ENCODE measurements around the gene ATG10. TPM values are rescaled to one million over a fixed set of nuclear protein-coding genes. Genes with fewer than 3 reads are reported as not detected.

The ATG10 gene
- total RNA-seq, 1 donor from 2014 or later: 6.1 TPM

DNA sequence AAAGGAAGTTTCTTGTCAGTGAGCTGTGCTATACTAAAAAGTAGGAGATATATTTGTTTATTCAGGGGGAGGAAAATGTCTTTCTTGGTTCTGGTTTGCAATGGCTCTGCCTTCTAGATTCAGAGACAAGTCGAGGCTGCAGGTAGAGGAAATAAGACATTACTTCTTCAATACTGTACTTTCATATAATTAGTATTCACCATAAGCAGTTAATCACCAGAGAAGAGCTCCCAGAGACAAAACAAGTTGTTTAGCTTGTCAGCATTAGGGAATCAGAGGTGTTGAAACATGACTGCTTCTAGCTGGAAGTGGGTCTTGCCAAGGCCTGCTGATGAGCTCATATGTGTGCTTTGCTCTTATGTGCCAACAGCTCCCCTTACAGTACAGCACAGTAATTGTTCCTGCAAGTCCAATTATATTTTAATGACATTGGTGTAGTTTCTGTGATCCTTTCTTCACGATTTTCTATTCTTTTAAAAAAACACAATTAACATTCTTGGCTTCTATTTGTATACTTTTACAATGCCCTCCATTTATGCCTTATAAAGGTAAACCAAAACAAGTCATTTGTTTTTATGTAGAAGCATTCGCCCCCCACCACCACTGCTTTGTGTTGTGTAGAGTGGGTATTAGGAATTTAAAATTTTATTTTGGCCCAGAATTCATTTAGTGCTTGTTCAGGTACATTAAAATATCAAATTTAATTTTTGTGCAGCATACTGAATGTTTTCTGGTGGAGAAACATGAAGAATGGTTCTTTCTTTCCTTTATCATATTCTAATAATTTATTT, 194.1 kb downstream of the ATG10 start:
- H3K4me1 Mint-ChIP-seq (ENCODE audit: low read depth): no peaks in the 10 kb centered on the region
- no peak overlapping the region for H3K4me3 Mint-ChIP-seq
- no peak for DNase-seq (ENCODE audit: low spot score)
- H3K36me3 Mint-ChIP-seq (ENCODE audit: low read depth): no peaks in the 10 kb centered on the region
- H3K27ac Mint-ChIP-seq: no peak overlapping the region
- intact Hi-C loops (cut with micrococcal nuclease): loop anchor here (1.0 to 10.0 kb wide), 6 partner anchors 194 to 861 kb away; partner anchors contain the start of genes ATG10 and ZCCHC9
- H3K9me3 Mint-ChIP-seq: no peaks in the 10 kb centered on the region
- H3K27me3 Mint-ChIP-seq (ENCODE audit: insufficient read depth): no peaks in the 10 kb centered on the region

DNA sequence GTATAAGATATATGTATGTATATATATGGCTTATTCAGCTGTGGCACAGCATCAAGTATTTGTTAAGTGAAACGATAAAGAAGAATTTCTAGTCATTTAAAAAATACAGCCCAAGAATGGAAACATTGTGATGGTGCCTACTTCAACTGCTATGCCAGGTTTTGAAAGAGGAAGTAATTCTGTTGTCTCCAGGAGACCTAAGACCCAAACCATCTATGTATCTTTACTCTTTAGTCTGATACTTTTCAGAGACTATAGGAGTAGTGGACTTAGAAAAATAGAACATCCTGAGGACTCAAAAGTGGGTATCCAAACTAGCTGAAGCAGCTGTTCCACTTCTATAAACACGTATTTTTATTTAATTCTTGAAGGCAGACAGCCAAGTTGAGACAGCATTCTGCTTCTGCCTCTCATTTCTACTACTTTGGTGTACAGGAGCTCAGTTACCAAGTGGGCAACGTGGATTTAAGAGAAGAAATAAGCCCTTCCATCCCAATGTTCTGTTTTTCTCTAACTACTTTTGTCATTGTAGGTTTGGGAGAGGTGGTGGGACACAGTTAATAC, 195.6 kb downstream of the ATG10 start:
- no peak overlapping the region for H3K4me3 Mint-ChIP-seq

DNA sequence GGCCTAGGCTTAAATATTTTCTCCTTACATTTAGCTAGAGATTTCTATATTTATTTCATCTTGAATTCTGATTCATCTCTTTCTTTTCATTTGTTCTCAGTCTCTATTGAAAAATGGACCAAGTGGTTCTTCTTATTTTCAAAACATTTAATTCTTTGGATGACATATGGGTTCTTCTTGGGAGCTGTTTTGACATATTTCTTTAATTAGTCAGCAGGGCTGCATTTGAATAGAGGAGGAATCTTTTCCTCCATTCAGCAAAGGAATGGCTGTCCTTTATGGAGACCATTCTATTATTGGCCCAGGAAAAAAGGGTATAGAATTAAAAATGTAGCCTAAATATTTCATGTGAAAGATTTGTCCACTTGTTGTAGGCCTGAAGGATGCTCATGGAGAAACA, 196.5 kb downstream of the ATG10 start:
- H3K36me3 Mint-ChIP-seq (ENCODE audit: low read depth): no peaks in the 10 kb centered on the region
- intact Hi-C loops (cut with micrococcal nuclease): loop anchor here (5.0 to 10.0 kb wide), 3 partner anchors 196 to 863 kb away; partner anchors contain the start of genes ATG10 and ZCCHC9
- H3K27me3 Mint-ChIP-seq (ENCODE audit: insufficient read depth): no peaks in the 10 kb centered on the region
- no peak overlapping the region for H3K4me3 Mint-ChIP-seq
- no peak for DNase-seq (ENCODE audit: low spot score)
- no peaks in the 10 kb centered on the region for H3K4me1 Mint-ChIP-seq (ENCODE audit: low read depth)
- no peaks in the 10 kb centered on the region for H3K9me3 Mint-ChIP-seq
- H3K27ac Mint-ChIP-seq: no peak overlapping the region

More for the DNA sequence above, 195.6 kb downstream of the ATG10 start:
- no peaks in the 10 kb centered on the region for H3K36me3 Mint-ChIP-seq (ENCODE audit: low read depth)
- H3K27me3 Mint-ChIP-seq (ENCODE audit: insufficient read depth): no peaks in the 10 kb centered on the region
- no peak for DNase-seq (ENCODE audit: low spot score)
- H3K9me3 Mint-ChIP-seq: no peaks in the 10 kb centered on the region
- H3K27ac Mint-ChIP-seq: no peak overlapping the region
- H3K4me1 Mint-ChIP-seq (ENCODE audit: low read depth): no peaks in the 10 kb centered on the region
- intact Hi-C loops (cut with micrococcal nuclease): loop anchor here (5.0 to 10.0 kb wide), 3 partner anchors 195 to 863 kb away; partner anchors contain the start of genes ATG10 and ZCCHC9

DNA sequence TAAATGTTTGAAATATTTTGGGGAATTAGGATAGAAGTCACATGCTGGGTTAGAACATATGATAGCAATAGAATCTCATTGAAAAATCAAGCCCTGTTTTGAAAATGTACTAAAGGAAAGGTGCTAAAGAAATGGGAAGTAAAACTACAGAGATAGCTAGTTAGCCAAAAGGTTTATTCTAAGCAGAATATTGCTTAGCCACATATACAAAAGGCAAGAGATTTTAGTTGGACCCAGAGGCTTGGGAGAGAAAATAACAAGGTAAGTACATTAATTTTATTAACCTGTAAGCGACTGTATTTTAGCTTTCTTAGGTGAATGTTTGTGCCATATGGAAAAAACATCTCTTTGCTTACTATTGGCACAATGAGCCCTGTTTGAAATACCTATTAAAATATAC, 198.1 kb downstream of the ATG10 start:
- intact Hi-C loops (cut with micrococcal nuclease): loop anchor here (5.0 to 10.0 kb wide), 4 partner anchors 63 to 865 kb away; partner anchors contain the start of genes ATG10 and ZCCHC9
- Mint-ChIP-seq H3K27me3 (ENCODE audit: insufficient read depth) (no peaks in the 10 kb centered on the region), H3K27ac (no peak overlapping the region), H3K4me1 (ENCODE audit: low read depth) (peaks cover 12% of the 10 kb centered on the region), H3K4me3 (no peak overlapping the region), H3K9me3 (no peaks in the 10 kb centered on the region), H3K36me3 (ENCODE audit: low read depth) (no peaks in the 10 kb centered on the region)
- DNase-seq (ENCODE audit: low spot score): no peak

DNA sequence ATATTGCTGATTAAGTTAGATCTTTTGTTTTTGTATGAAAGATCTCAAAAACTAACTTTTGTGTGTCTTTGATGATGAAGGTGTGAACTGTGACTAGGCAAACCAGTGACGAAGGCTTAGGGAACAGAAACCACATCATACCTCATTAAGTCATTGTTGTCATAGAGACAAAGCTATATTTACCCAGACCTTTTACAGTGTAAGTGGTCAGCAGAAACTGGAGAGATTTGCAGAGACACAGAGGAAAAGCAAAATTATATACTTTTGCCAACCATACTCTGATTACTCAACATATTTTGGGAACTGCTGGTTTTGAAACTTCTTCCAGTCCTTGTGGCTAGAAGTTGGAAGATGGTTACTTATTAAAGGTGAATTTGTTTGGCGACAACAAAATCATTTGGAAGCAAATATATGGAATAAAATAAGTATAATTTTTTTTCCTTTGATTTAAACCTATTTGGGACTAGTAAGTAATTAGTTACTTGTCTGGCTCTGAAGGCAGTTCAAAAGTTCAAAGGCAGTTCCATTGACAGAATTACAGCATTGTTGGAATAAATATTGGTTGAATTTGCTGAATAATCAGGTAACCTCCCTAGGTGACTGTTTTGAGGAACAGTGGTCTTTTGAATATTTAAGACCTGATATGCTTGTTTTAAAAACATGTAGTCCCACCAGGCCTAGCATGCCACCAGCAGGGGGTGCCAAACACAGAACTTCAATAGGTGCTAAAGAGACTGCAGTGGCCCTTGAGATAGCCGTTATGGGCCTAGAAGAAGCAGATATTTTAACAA, 202.5 kb downstream of the ATG10 start:
- Mint-ChIP-seq H3K27ac (peak overlapping the region; percentile 25), H3K9me3 (no peaks in the 10 kb centered on the region)
- DNase-seq (ENCODE audit: low spot score): peak; percentile 27

DNA sequence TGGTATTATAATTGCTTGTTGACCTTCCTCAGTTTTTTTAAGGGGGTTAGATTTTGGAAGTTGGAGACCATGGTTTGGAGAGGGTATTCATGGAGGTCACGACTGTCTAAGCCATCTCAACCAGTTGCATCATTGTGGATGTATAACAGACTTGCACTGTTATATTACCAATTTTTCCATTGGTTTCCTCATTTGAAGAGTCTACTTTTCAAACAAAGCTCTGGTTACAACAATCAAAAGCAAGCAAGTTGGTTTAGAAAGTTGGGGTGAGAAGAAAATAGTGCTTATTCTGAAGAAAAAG, 203.0 kb downstream of the ATG10 start:
- Mint-ChIP-seq H3K9me3 (no peaks in the 10 kb centered on the region), H3K36me3 (ENCODE audit: low read depth) (no peaks in the 10 kb centered on the region)
- intact Hi-C loops (cut with micrococcal nuclease): loop anchor here (1.0 to 5.0 kb wide), 3 partner anchors 50 to 1389 kb away; no protein-coding TSS in a partner anchor

More for the DNA sequence above, 202.5 kb downstream of the ATG10 start:
- H3K36me3 Mint-ChIP-seq (ENCODE audit: low read depth): no peaks in the 10 kb centered on the region
- intact Hi-C loops (cut with micrococcal nuclease): loop anchor here (1.0 to 5.0 kb wide), 3 partner anchors 51 to 1390 kb away; no protein-coding TSS in a partner anchor
- no peak overlapping the region for H3K4me3 Mint-ChIP-seq
- H3K4me1 Mint-ChIP-seq (ENCODE audit: low read depth): peaks cover 12% of the 10 kb centered on the region
- no peaks in the 10 kb centered on the region for H3K27me3 Mint-ChIP-seq (ENCODE audit: insufficient read depth)

DNA sequence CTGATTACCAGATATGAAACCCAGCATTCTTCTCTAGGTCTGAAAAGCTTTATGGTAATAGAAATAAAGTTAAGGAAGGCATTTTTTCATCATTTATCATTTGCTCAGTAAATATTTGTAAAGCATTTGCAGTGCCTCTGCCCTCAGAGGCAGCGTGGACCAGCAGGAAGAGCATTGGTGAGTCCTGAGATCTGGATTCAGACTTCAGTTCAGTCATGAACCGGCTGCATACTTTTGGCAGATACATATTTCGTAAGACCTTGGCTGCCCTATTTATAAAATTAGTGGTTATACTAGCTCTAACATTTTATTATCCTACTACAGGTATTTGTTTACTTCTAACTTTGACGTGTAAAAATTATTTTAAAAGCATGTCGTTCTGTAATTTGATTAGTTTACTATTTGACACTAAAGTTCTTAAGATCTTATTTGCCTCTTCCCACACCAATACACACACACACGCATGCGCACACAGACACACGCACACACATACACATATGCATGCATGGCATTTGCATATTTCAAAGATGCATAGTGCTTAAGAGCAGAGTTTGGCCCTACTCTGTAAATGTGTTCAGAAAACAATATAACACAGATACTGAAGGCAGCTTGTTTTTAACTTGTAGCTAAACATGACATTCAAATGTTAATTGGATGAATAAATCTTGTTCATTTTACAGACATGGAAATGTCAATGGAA, 204.4 kb downstream of the ATG10 start:
- Mint-ChIP-seq H3K9me3 (no peaks in the 10 kb centered on the region), H3K4me1 (ENCODE audit: low read depth) (peaks cover 12% of the 10 kb centered on the region), H3K36me3 (ENCODE audit: low read depth) (no peaks in the 10 kb centered on the region), H3K4me3 (no peak overlapping the region), H3K27ac (no peak overlapping the region), H3K27me3 (ENCODE audit: insufficient read depth) (no peaks in the 10 kb centered on the region)
- intact Hi-C loops (cut with micrococcal nuclease): no loop called here
- no peak for DNase-seq (ENCODE audit: low spot score)

More for the DNA sequence above, 203.0 kb downstream of the ATG10 start:
- DNase-seq (ENCODE audit: low spot score): no peak
- H3K27me3 Mint-ChIP-seq (ENCODE audit: insufficient read depth): no peaks in the 10 kb centered on the region
- no peak overlapping the region for H3K4me3 Mint-ChIP-seq
- H3K4me1 Mint-ChIP-seq (ENCODE audit: low read depth): peaks cover 12% of the 10 kb centered on the region
- no peak overlapping the region for H3K27ac Mint-ChIP-seq

DNA sequence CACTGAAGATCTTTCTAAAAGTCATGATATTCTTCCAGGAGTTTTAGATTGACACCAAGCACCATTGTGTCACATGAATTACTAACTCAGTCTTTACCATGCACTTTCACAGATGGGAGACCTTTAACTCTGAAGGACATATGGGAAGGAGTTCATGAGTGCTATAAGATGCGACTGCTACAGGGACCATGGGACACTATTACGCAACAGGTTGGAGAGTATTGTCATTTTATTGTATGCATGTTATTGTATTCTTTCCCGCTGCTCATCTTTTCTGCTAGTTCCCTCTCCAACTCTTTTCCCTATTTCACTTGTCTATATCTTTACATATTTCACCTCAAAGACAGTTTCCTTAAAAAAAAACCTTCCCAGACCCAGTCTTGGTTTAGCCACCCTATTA, 206.6 kb downstream of the ATG10 start:
- Mint-ChIP-seq H3K9me3 (no peaks in the 10 kb centered on the region), H3K36me3 (ENCODE audit: low read depth) (no peaks in the 10 kb centered on the region), H3K4me3 (no peak overlapping the region), H3K27ac (no peak overlapping the region), H3K4me1 (ENCODE audit: low read depth) (peaks cover 14% of the 10 kb centered on the region), H3K27me3 (ENCODE audit: insufficient read depth) (no peaks in the 10 kb centered on the region)
- no peak for DNase-seq (ENCODE audit: low spot score)
- intact Hi-C loops (cut with micrococcal nuclease): no loop called here

DNA sequence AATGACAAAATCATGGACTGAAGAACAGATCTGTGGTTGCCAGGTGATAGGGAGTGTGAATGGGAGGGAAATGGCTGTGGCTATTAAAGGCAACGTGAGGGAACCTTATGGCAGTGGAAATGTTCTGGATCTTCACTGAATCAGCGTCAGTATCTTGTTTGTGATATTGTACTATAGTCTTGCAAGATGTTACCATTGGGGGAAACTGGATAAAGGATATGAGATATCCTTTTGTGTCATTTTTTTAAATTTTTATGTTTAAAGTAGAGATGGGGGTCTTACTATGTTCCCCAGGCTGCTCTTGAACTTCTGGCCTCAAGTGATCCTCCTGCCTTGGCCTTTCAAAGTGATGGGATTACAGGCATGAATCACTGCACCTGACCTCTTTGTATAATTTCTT, 210.8 kb downstream of the ATG10 start:
- no peak for DNase-seq (ENCODE audit: low spot score)
- no peaks in the 10 kb centered on the region for H3K27me3 Mint-ChIP-seq (ENCODE audit: insufficient read depth)
- H3K4me3 Mint-ChIP-seq: no peak overlapping the region
- H3K36me3 Mint-ChIP-seq (ENCODE audit: low read depth): no peaks in the 10 kb centered on the region
- H3K4me1 Mint-ChIP-seq (ENCODE audit: low read depth): peaks cover 9% of the 10 kb centered on the region
- no peaks in the 10 kb centered on the region for H3K9me3 Mint-ChIP-seq
- intact Hi-C loops (cut with micrococcal nuclease): no loop called here
- no peak overlapping the region for H3K27ac Mint-ChIP-seq

DNA sequence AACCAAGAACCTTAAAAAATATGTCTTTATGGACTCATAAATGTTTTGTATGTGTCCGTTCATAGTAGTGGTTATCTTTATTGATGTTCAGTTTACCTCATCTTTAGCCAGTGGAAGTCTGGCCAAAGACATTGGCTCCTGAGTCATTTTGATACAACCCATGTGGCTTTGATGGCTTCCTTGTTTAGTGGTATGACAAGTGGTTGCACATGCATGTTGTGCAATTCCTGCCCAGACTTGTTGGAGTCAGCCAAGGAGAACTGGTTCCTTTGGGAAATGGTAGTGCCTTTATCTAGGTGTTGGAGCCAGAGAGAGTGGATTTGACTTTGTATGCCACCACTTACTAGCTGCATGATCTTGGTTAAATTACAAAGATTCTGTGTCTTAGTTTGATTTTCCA, 212.0 kb downstream of the ATG10 start:
- no peak for DNase-seq (ENCODE audit: low spot score)
- Mint-ChIP-seq H3K27ac (no peak overlapping the region), H3K9me3 (no peaks in the 10 kb centered on the region), H3K36me3 (ENCODE audit: low read depth) (no peaks in the 10 kb centered on the region), H3K4me1 (ENCODE audit: low read depth) (peaks cover 9% of the 10 kb centered on the region), H3K4me3 (no peak overlapping the region), H3K27me3 (ENCODE audit: insufficient read depth) (no peaks in the 10 kb centered on the region)
- intact Hi-C loops (cut with micrococcal nuclease): no loop called here

DNA sequence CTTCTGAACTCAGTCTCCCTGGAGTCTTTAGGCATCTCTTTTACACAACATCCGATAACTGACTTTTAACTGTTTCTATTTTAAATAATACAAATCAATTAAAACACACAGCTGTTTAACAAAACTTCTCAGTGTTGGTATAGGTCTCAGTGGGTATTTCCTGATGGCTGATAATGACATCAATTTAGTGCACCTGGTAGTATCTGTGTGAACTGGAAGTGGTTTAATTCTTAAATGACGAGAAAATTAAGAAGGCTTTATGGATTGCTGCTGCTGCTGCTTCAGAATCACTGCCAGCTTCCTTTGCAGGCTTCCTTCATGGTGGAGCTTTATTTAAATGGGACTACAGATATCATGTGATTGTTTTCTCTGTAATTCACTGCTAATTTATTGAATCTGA, 214.0 kb downstream of the ATG10 start:
- Mint-ChIP-seq H3K27me3 (ENCODE audit: insufficient read depth) (no peaks in the 10 kb centered on the region), H3K4me3 (no peak overlapping the region), H3K27ac (no peak overlapping the region), H3K9me3 (no peaks in the 10 kb centered on the region), H3K4me1 (ENCODE audit: low read depth) (peaks cover 9% of the 10 kb centered on the region), H3K36me3 (ENCODE audit: low read depth) (no peaks in the 10 kb centered on the region)
- DNase-seq (ENCODE audit: low spot score): no peak
- intact Hi-C loops (cut with micrococcal nuclease): no loop called here

DNA sequence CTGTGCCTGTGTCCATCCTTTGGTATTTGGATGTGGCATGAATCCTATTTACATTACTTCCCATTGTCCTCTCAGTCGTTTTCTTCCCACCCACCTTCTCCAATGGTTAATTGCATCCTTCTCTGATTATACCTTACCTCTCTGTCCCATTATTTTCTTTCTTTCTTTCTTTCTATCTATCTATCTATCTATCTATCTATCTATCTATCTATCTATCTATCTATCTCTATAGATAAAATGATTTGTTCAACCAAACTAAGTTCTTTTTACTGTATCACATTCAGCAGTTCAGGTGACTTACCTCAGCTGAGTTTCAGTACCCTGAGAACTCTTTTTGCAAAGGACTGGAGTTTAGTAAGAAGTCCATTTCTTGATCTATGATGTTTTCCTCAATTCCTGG, 225.7 kb downstream of the ATG10 start:
- no peak for DNase-seq (ENCODE audit: low spot score)
- intact Hi-C loops (cut with micrococcal nuclease): no loop called here
- Mint-ChIP-seq H3K4me3 (no peak overlapping the region), H3K27ac (no peak overlapping the region), H3K9me3 (no peaks in the 10 kb centered on the region), H3K4me1 (ENCODE audit: low read depth) (no peaks in the 10 kb centered on the region), H3K36me3 (ENCODE audit: low read depth) (no peaks in the 10 kb centered on the region), H3K27me3 (ENCODE audit: insufficient read depth) (no peaks in the 10 kb centered on the region)

Measured in activated T-helper 1 cell treated with anti-CD3 and anti-CD28 coated beads, Interleukin-12 subunit alpha, Interleukin-12 subunit beta, Interleukin-2, Interleukin-4 antibody, amounts not matched to agents 30 ng/mL and 10 ng/mL and 1 ng/mL, durations not matched to agents 14 hours and 24 hours and 36 hours (primary cell).